ENCODE data around the gene RNF222.

The RNF222 gene, protein sequence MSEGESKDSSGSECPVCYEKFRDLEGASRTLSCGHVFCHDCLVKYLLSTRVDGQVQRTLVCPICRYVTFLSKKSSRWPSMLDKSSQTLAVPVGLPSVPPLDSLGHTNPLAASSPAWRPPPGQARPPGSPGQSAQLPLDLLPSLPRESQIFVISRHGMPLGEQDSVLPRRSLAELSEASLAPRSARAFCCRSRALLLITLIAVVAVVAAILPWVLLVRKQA

DNA sequence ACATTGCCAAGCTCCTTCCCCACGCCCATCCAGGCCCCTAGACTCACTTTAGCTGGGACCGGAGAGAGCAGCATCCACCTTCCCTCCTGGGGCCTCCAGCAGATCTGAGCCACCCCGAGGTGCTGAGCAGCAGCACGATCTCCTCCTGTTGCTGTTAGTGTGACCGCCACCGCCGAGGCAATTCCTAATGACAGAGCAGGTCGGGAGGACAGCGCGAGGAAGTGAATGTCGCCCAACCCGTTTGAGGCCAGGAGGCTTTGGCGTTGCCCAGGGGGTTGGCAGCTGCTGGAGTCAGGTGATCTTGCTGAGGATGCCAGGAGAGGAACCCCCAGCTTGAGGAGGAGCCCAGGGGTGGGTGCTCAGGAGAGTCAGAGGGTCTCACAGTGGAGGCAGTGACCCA is at the start of gene RNF222:
RNF222 (minus strand) TSS at position 192 of the 400 bp plus-strand sequence. CDS start 4,366 bp downstream, outside the sequence.
- no peak for TF ChIP-seq YY1 (IDR thresholded peaks at IDR 0.05; ENCODE audit: insufficient read depth, insufficient read length)
- TF ChIP-seq ZNF274 (IDR thresholded peaks at IDR 0.05; ENCODE audit: low read depth, low read length) = no peak
- no peak for TF ChIP-seq SUZ12 (IDR thresholded peaks at IDR 0.05; ENCODE audit: extremely low read depth, insufficient read depth, insufficient read length)
- H3K27me3 ChIP-seq (ENCODE audit: insufficient read depth, insufficient read length) = no peaks in the 10 kb centered on the region
- H3K9ac ChIP-seq (ENCODE audit: insufficient read length, low read depth) = no peak within 1 kb of the TSS
- no peak within 1 kb of the TSS for H3K4me3 ChIP-seq (ENCODE audit: insufficient read length, low read depth)
- DNase-seq (ENCODE audit: low read depth, low spot score) = no peak
- peaks cover 4% of the 10 kb centered on the region for H3K4me1 ChIP-seq (ENCODE audit: insufficient read depth, insufficient read length)
- H3K9me3 ChIP-seq (ENCODE audit: insufficient read depth, low read length) = no peaks in the 10 kb centered on the region
- H3K36me3 ChIP-seq (ENCODE audit: insufficient read depth, insufficient read length, low read length) = no peaks in the 10 kb centered on the region

DNA sequence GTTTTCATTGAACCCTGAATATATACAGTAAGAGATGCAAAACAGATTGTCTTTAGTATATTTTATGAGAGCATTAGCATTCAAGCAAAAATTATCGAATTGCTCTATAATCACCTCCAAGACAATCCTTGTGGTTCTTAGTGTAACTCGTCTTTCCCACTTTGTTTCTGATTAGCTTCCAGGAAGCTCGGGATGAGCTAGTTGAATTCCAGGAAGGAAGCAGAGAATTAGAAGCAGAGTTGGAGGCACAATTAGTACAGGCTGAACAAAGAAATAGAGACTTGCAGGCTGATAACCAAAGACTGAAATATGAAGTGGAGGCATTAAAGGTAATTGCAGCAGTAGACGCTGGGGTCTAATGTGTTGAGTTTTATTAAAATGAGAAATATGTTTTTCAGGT is 47.9 kb upstream of the RNF222 start:
- Histone ChIP-seq H3K4me1 (ENCODE audit: insufficient read depth, insufficient read length) (no peaks in the 10 kb centered on the region), H3K9ac (ENCODE audit: insufficient read length, low read depth) (no peak overlapping the region)
- TF ChIP-seq ZNF274 (IDR thresholded peaks at IDR 0.05; ENCODE audit: low read depth, low read length) = no peak
- TF ChIP-seq YY1 (IDR thresholded peaks at IDR 0.05; ENCODE audit: insufficient read depth, insufficient read length) = no peak
- no peak for TF ChIP-seq SUZ12 (IDR thresholded peaks at IDR 0.05; ENCODE audit: extremely low read depth, insufficient read depth, insufficient read length)

DNA sequence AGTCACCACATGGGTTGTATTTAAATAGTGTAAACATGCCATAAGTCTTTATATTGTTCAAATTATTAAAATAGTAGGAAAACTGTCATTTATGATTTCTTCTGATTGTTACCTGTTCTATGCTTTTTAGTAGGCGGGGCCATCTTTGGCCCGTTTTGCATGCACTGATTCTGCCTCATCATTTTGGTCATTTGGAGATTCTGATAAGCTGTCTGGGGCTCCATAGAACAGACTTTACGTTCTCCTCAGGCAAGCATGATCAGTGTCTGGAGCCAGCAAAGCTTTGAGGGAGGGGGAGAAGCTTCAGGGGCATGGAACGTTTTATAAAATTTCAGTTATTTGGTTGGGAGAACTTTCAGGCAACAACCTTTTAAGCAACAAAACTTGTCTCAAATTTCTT is 46.9 kb upstream of the RNF222 start:
- no peaks in the 10 kb centered on the region for H3K9me3 ChIP-seq (ENCODE audit: insufficient read depth, low read length)
- peaks cover 50% of the 10 kb centered on the region for H3K36me3 ChIP-seq (ENCODE audit: insufficient read depth, insufficient read length, low read length)
- H3K4me3 ChIP-seq (ENCODE audit: insufficient read length, low read depth) = no peak overlapping the region
- TF ChIP-seq SUZ12 (IDR thresholded peaks at IDR 0.05; ENCODE audit: extremely low read depth, insufficient read depth, insufficient read length) = no peak
- TF ChIP-seq ZNF274 (IDR thresholded peaks at IDR 0.05; ENCODE audit: low read depth, low read length) = no peak
- TF ChIP-seq YY1 (IDR thresholded peaks at IDR 0.05; ENCODE audit: insufficient read depth, insufficient read length) = no peak
- H3K4me1 ChIP-seq (ENCODE audit: insufficient read depth, insufficient read length) = no peaks in the 10 kb centered on the region
- no peaks in the 10 kb centered on the region for H3K27me3 ChIP-seq (ENCODE audit: insufficient read depth, insufficient read length)
- no peak for DNase-seq (ENCODE audit: low read depth, low spot score)
- no peak overlapping the region for H3K9ac ChIP-seq (ENCODE audit: insufficient read length, low read depth)

More for the DNA sequence above, 47.9 kb upstream of the RNF222 start:
- no peak for DNase-seq (ENCODE audit: low read depth, low spot score)
- Histone ChIP-seq H3K4me3 (ENCODE audit: insufficient read length, low read depth) (no peak overlapping the region), H3K27me3 (ENCODE audit: insufficient read depth, insufficient read length) (no peaks in the 10 kb centered on the region), H3K36me3 (ENCODE audit: insufficient read depth, insufficient read length, low read length) (peaks cover 52% of the 10 kb centered on the region), H3K9me3 (ENCODE audit: insufficient read depth, low read length) (no peaks in the 10 kb centered on the region)

DNA sequence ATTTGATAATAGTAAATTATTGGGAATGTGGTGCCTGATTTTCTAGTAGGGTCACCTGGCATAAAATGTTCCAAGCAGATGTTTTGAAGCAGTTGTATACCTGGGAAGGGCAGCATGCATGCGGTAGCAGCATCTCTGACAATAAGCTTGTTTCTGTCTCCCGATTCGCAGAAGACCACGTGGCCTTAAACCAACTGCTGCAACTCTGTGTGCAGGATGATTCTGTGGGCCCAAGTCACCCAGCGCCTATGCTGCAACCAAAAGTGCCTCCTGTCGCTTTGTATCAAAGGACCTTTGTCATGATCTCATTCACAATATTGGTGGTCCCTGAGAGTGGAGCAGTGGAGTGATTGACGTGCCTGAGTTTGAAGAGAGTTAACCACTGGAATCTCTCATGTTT is 46.1 kb upstream of the RNF222 start:
- no peaks in the 10 kb centered on the region for H3K9me3 ChIP-seq (ENCODE audit: insufficient read depth, low read length)
- no peaks in the 10 kb centered on the region for H3K4me1 ChIP-seq (ENCODE audit: insufficient read depth, insufficient read length)
- DNase-seq (ENCODE audit: low read depth, low spot score) = no peak
- H3K27me3 ChIP-seq (ENCODE audit: insufficient read depth, insufficient read length) = no peaks in the 10 kb centered on the region
- TF ChIP-seq SUZ12 (IDR thresholded peaks at IDR 0.05; ENCODE audit: extremely low read depth, insufficient read depth, insufficient read length) (no peak), YY1 (IDR thresholded peaks at IDR 0.05; ENCODE audit: insufficient read depth, insufficient read length) (no peak), ZNF274 (IDR thresholded peaks at IDR 0.05; ENCODE audit: low read depth, low read length) (no peak)
- H3K4me3 ChIP-seq (ENCODE audit: insufficient read length, low read depth) = no peak overlapping the region
- H3K36me3 ChIP-seq (ENCODE audit: insufficient read depth, insufficient read length, low read length) = peaks cover 43% of the 10 kb centered on the region
- H3K9ac ChIP-seq (ENCODE audit: insufficient read length, low read depth) = no peak overlapping the region

DNA sequence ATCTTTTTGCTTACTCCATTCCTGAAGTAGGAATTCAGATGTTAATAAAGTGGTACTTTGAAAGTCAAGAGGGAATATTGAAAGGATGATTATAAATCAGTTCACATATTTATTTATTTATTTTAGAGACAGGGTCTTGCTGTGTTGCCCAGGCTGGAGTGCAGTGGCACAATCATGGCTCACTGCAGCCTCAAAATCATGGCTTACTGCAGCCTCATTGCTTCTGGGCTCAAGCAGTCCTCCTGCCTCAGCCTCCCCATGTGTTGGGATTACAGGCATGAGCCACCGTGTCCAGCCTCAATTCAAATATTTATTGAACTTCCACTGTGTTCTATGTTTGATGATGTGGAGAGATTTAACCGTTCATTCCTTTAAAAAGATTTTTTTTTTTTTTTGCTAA is 44.7 kb upstream of the RNF222 start:
- TF ChIP-seq SUZ12 (IDR thresholded peaks at IDR 0.05; ENCODE audit: extremely low read depth, insufficient read depth, insufficient read length) (no peak), YY1 (IDR thresholded peaks at IDR 0.05; ENCODE audit: insufficient read depth, insufficient read length) (no peak), ZNF274 (IDR thresholded peaks at IDR 0.05; ENCODE audit: low read depth, low read length) (no peak)
- Histone ChIP-seq H3K9ac (ENCODE audit: insufficient read length, low read depth) (no peak overlapping the region), H3K36me3 (ENCODE audit: insufficient read depth, insufficient read length, low read length) (peaks cover 40% of the 10 kb centered on the region), H3K4me3 (ENCODE audit: insufficient read length, low read depth) (no peak overlapping the region), H3K27me3 (ENCODE audit: insufficient read depth, insufficient read length) (no peaks in the 10 kb centered on the region), H3K9me3 (ENCODE audit: insufficient read depth, low read length) (no peaks in the 10 kb centered on the region), H3K4me1 (ENCODE audit: insufficient read depth, insufficient read length) (no peaks in the 10 kb centered on the region)
- no peak for DNase-seq (ENCODE audit: low read depth, low spot score)

DNA sequence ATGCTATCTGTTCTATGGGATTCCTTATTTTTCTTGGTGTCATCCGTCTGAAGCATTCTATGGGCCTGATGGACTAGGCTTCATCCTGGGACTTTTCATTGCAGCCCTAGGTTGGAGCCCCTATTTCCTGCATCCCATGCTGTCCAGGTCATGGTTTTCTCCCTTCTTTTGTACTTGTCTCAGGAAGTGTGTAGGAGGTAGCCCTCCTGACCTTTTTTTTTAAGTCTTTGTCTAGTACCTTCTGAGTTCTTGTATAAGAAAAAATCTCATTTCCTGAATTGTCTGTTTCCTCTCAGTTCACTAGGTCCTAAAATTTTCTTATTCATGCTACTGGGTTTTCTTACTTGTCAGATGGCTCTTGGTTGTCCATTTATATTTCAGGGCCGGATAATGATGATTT is 44.1 kb upstream of the RNF222 start:
- Histone ChIP-seq H3K9me3 (ENCODE audit: insufficient read depth, low read length) (no peaks in the 10 kb centered on the region), H3K36me3 (ENCODE audit: insufficient read depth, insufficient read length, low read length) (peaks cover 36% of the 10 kb centered on the region), H3K9ac (ENCODE audit: insufficient read length, low read depth) (no peak overlapping the region), H3K4me3 (ENCODE audit: insufficient read length, low read depth) (no peak overlapping the region), H3K4me1 (ENCODE audit: insufficient read depth, insufficient read length) (no peaks in the 10 kb centered on the region), H3K27me3 (ENCODE audit: insufficient read depth, insufficient read length) (no peaks in the 10 kb centered on the region)
- TF ChIP-seq ZNF274 (IDR thresholded peaks at IDR 0.05; ENCODE audit: low read depth, low read length) (no peak), YY1 (IDR thresholded peaks at IDR 0.05; ENCODE audit: insufficient read depth, insufficient read length) (no peak), SUZ12 (IDR thresholded peaks at IDR 0.05; ENCODE audit: extremely low read depth, insufficient read depth, insufficient read length) (no peak)
- no peak for DNase-seq (ENCODE audit: low read depth, low spot score)

DNA sequence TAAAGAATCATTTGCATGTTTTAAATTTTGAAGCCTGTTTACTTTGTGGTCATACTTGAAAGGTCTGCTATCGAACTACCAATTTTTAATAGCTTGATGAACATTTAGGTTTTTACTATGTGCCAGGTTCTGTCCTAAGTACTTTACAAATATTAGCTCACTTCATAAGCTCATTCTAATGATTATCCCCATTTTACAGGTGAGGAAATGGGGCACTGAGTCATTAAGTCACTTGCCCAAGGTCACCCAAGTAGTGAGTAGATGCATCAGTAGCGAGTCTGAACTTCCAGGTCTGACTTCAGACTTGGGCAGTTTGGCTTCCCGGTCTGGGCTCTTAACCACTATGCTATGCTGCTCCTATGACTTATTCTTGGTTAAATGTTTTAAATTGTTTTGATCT is 42.1 kb upstream of the RNF222 start:
- no peaks in the 10 kb centered on the region for H3K9me3 ChIP-seq (ENCODE audit: insufficient read depth, low read length)
- H3K27me3 ChIP-seq (ENCODE audit: insufficient read depth, insufficient read length) = no peaks in the 10 kb centered on the region
- H3K4me3 ChIP-seq (ENCODE audit: insufficient read length, low read depth) = no peak overlapping the region
- no peak overlapping the region for H3K9ac ChIP-seq (ENCODE audit: insufficient read length, low read depth)
- no peaks in the 10 kb centered on the region for H3K4me1 ChIP-seq (ENCODE audit: insufficient read depth, insufficient read length)
- TF ChIP-seq SUZ12 (IDR thresholded peaks at IDR 0.05; ENCODE audit: extremely low read depth, insufficient read depth, insufficient read length) (no peak), YY1 (IDR thresholded peaks at IDR 0.05; ENCODE audit: insufficient read depth, insufficient read length) (no peak), ZNF274 (IDR thresholded peaks at IDR 0.05; ENCODE audit: low read depth, low read length) (no peak)
- no peak for DNase-seq (ENCODE audit: low read depth, low spot score)
- peaks cover 26% of the 10 kb centered on the region for H3K36me3 ChIP-seq (ENCODE audit: insufficient read depth, insufficient read length, low read length)

Measured in NT2/D1 (cell line).